IPS-NIHi7 (cell line): Measurements from ENCODE around the gene FHAD1.

Source experiments
- DNase-seq: peaks from one replicate; pipeline ENCODE4 v3.0.0; 2012; ENCODE audit warnings: mixed read lengths; ENCODE audit errors: extremely low spot score

Gene FHAD1

GRCh38 chr1:15435239-15436077, 188.4 kb downstream of the FHAD1 start:
- no peak for DNase-seq

GRCh38 chr1:15436881-15437442, 189.9 kb downstream of the FHAD1 start:
- no peak for DNase-seq

- no peak for DNase-seq
Observed at GRCh38 chr1:15439325-15439724, 192.3 kb downstream of the FHAD1 start.

GRCh38 chr1:15440357-15440756, 193.3 kb downstream of the FHAD1 start:
- DNase-seq, result no peak

- no peak for DNase-seq
Observed at GRCh38 chr1:15441247-15441646, 194.2 kb downstream of the FHAD1 start.

GRCh38 chr1:15442119-15442518, 195.1 kb downstream of the FHAD1 start:
- DNase-seq, result no peak

- no peak for DNase-seq
Observed at GRCh38 chr1:15442759-15443158, 195.7 kb downstream of the FHAD1 start.

- DNase-seq, result no peak
Observed at GRCh38 chr1:15443281-15443680, 196.3 kb downstream of the FHAD1 start.

GRCh38 chr1:15444468-15445389, 197.7 kb downstream of the FHAD1 start:
- no peak for DNase-seq

GRCh38 chr1:15445390-15446122, 198.5 kb downstream of the FHAD1 start:
- no peak for DNase-seq

- DNase-seq, result no peak
Observed at GRCh38 chr1:15446212-15446611, 199.2 kb downstream of the FHAD1 start.
